Measurements from ENCODE around the gene CLK1. TPM values are rescaled to one million over a fixed set of nuclear protein-coding genes. Genes with fewer than 3 reads are reported as not detected.

Gene CLK1
- total and polyA plus RNA-seq, 2 of the 8 experiments (the other 6 are each of a cell fraction or from before 2014, with no cell fraction given), result 22.3 to 35.2 TPM

GRCh38 chr2:200812122-200813022 lies 52.1 kb downstream of the CLK1 start (continued):
- TF ChIP-seq ASH2L (IDR thresholded peaks at IDR 0.05; ENCODE audit: low read length) (peak; percentile 13), KDM1A (IDR thresholded peaks at IDR 0.05; ENCODE audit: borderline replicate concordance, low read length) (no peak), TAF1 (IDR thresholded peaks at IDR 0.05; ENCODE audit: low read depth, low read length) (no peak), CTBP2 (IDR thresholded peaks at IDR 0.05; ENCODE audit: borderline replicate concordance, insufficient read depth, insufficient read length, low read length) (no peak), CEBPB (IDR thresholded peaks at IDR 0.05; ENCODE audit: low read depth, low read length) (no peak), CTCF (IDR thresholded peaks at IDR 0.05; ENCODE audit: control extremely low read depth in 1 of 3, insufficient read depth in 1 of 3, low read depth in 1 of 3, low read length in 3 of 3) (peak in 1 of 3 experiments; percentile 13; a peak in 1 of 4 replicates), YY1 (IDR thresholded peaks at IDR 0.05; ENCODE audit: low read depth, low read length) (no peak), SIN3A (conservative IDR thresholded peaks at IDR 0.05 in 1 of 2, IDR thresholded peaks at IDR 0.05 in 1 of 2; ENCODE audit: low read depth in 1 of 2, low read length in 2 of 2) (0 out of 4 replicates have a peak, but pooled peaks have one; percentile 3 to 56), TEAD4 (IDR thresholded peaks at IDR 0.05; ENCODE audit: low read depth, low read length) (no peak), KDM4A (IDR thresholded peaks at IDR 0.05; ENCODE audit: low read depth, low read length, severe bottlenecking) (peak; percentile 38)

Measured in H1 (cell line).